Activated T-cell treated with anti-CD3 and anti-CD28 coated beads, Interleukin-2, amount 50 U/mL, for 4 hours (primary cell): ENCODE results near the gene LY6G5C. TPM values are rescaled to one million over a fixed set of nuclear protein-coding genes. Genes with fewer than 3 reads are reported as not detected.

ENCODE experiments used
- ATAC-seq, 2 donors: fragments of 200-7000 bp; cut with Tn5 transposase; one replicate each; pipeline ENCODE4 v1.10.0; 2021
- DNase-seq: peaks from one replicate; pipeline ENCODE4 v3.0.0-alpha.2; 2020
- H3K27me3 Mint-ChIP-seq: one replicate; pipeline ENCODE4 v1.8.0; 2021; ENCODE audit warnings: low read depth, mixed read lengths
- H3K36me3 Mint-ChIP-seq: one replicate; pipeline ENCODE4 v1.8.0; 2022; ENCODE audit warnings: mixed read lengths; ENCODE audit not compliant: insufficient read depth
- H3K4me1 Mint-ChIP-seq: one replicate; pipeline ENCODE4 v1.8.0; 2021; ENCODE audit warnings: low read depth, mixed read lengths
- H3K4me3 Mint-ChIP-seq: one replicate; pipeline ENCODE4 v1.8.0; 2021; ENCODE audit warnings: mild to moderate bottlenecking, moderate library complexity, mixed read lengths
- H3K9me3 Mint-ChIP-seq: one replicate; pipeline ENCODE4 v1.8.0; 2021; ENCODE audit warnings: mixed read lengths
- total RNA-seq, 3 donors: library from RNA; stranded (reverse); gene quantifications; one replicate each; pipeline ENCODE4 v1.2.1, GENCODE V29; 2021

The LY6G5C gene
- total RNA-seq, 3 donors from 2014 or later, result 2.3 to 3.8 (median 3.1) TPM

GRCh38 chr6:31707701-31708100 lies 26.8 kb upstream of the LY6G5C start:
- peaks cover 14% of the 10 kb centered on the region for H3K4me1 Mint-ChIP-seq
- DNase-seq, result no peak
- H3K4me3 Mint-ChIP-seq, result no peak overlapping the region
- H3K27me3 Mint-ChIP-seq, result no peaks in the 10 kb centered on the region
- ATAC-seq, result no peak
- no peaks in the 10 kb centered on the region for H3K9me3 Mint-ChIP-seq
- H3K36me3 Mint-ChIP-seq, result no peaks in the 10 kb centered on the region

GRCh38 chr6:31706599-31706998 lies 25.7 kb upstream of the LY6G5C start, which contains the start of gene LY6G6F:
Gene LY6G6F, plus strand, starts transcription at chr6:31706866. Its CDS starts 41 bp downstream, at chr6:31706907.
- H3K4me3 Mint-ChIP-seq, result no peak within 1 kb of the TSS

GRCh38 chr6:31705931-31706330 lies 25.1 kb upstream of the LY6G5C start:
- Mint-ChIP-seq H3K4me3 (no peak overlapping the region), H3K9me3 (no peaks in the 10 kb centered on the region), H3K27me3 (no peaks in the 10 kb centered on the region), H3K36me3 (no peaks in the 10 kb centered on the region), H3K4me1 (peaks cover 21% of the 10 kb centered on the region)
- DNase-seq, result no peak
- no peak for ATAC-seq

More at GRCh38 chr6:31706599-31706998, 25.7 kb upstream of the LY6G5C start, which contains the start of gene LY6G6F:
- ATAC-seq, result no peak
- Mint-ChIP-seq H3K4me1 (peaks cover 20% of the 10 kb centered on the region), H3K9me3 (no peaks in the 10 kb centered on the region), H3K36me3 (no peaks in the 10 kb centered on the region), H3K27me3 (no peaks in the 10 kb centered on the region)
- DNase-seq, result no peak

DNA sequence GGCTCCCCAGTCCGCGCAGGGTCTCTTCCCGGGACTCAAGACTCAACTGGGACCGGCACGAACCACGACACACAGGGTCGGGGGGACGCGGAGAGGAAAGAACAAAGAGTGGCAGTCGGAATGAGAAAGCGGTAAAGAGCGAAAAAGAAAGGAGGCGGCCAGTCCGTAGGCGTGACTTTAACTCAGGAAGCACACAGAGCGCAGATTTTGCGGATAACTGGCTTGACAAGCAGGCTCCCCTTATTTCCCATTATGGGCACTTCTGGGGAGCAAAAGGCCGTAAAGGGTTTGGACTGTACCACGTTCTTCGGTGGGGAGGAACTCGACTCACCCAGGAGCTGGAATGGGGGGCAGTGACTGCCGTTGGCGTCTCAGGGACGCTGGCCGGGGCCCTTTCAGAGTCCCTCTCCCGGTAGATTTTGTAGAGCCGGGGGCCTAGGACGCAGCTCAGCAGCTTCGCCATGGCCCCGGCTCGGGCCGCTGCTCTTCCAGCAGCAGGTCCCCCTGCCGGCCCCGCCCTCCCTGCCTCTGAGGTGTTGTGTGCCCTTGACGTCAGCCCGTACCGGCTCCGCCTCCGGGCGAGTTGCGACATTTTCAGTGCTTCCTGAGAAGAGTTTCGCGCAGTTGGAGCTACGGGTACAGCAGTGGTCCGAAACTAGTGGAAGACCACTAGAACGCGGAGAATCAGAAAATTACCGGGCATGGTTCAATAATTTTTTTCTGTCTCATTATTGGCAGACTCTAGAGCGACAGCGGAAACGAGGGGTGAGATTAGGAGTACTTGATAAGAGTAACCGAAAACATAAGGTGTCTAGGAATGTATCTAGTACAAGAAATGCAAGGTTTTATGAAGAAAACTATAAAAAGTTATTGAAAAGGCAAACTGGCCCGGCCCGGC lies 22.2 kb upstream of the LY6G5C start, which contains the start of gene ABHD16A:
ABHD16A (minus strand) TSS at position 506 of the 898 bp plus-strand sequence; CDS start at position 463, 43 bp downstream.
- no peaks in the 10 kb centered on the region for H3K9me3 Mint-ChIP-seq
- H3K4me3 Mint-ChIP-seq, result peak within 1 kb of the TSS; percentile 99
- H3K27me3 Mint-ChIP-seq, result no peaks in the 10 kb centered on the region
- peak; percentile 94 to 95 for ATAC-seq
- DNase-seq, result peak; percentile 96
- peaks cover 22% of the 10 kb centered on the region for H3K4me1 Mint-ChIP-seq
- peaks cover under 1% of the 10 kb centered on the region for H3K36me3 Mint-ChIP-seq

- Mint-ChIP-seq H3K27me3 (no peaks in the 10 kb centered on the region), H3K9me3 (no peaks in the 10 kb centered on the region), H3K4me3 (peak overlapping the region; percentile 99), H3K4me1 (peaks cover 29% of the 10 kb centered on the region), H3K36me3 (peaks cover 6% of the 10 kb centered on the region)
- DNase-seq (no peak), ATAC-seq (peak; percentile 25 to 47)
Measured at GRCh38 chr6:31702405-31702818, 21.5 kb upstream of the LY6G5C start.

DNA sequence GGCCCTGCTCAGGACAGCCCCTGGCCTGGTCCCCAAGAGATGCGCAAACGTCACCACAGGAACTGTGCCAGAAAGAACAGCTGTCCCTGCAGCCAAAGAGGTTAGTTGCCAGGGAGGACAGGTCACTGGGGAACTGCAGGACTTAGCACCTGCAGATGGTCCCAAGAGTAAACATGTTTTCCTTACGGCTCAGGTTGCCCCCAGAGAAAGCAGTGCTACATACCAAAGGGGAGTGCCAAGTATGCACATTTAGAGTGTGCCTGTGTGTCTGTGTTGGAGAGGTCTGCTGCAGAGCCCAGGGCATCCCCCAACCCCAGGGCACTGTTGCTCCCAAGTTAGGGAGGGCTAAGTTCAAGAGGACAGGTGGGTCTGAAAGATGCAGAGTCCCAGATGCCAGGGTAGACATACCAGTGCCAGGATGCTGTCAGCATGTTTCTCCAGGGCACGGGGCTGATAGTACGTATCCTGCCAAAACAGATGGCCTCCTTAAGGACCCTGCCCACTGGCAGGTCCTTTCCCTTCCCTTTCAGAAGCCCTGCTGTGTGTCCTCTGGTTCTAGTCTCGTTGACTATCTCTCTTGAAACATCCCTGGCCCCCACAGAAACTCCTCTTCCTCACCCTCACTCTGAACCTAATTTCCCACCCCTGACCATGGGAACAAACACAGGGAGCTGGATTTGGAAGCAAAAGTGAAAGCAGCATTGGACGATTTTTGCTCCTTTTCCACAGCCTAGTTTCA lies 21.0 kb upstream of the LY6G5C start:
- H3K9me3 Mint-ChIP-seq, result no peaks in the 10 kb centered on the region
- H3K36me3 Mint-ChIP-seq, result peaks cover 10% of the 10 kb centered on the region
- H3K4me3 Mint-ChIP-seq, result peak overlapping the region; percentile 99
- peaks cover 31% of the 10 kb centered on the region for H3K4me1 Mint-ChIP-seq
- H3K27me3 Mint-ChIP-seq, result no peaks in the 10 kb centered on the region
- ATAC-seq (no peak), DNase-seq (no peak)

DNA sequence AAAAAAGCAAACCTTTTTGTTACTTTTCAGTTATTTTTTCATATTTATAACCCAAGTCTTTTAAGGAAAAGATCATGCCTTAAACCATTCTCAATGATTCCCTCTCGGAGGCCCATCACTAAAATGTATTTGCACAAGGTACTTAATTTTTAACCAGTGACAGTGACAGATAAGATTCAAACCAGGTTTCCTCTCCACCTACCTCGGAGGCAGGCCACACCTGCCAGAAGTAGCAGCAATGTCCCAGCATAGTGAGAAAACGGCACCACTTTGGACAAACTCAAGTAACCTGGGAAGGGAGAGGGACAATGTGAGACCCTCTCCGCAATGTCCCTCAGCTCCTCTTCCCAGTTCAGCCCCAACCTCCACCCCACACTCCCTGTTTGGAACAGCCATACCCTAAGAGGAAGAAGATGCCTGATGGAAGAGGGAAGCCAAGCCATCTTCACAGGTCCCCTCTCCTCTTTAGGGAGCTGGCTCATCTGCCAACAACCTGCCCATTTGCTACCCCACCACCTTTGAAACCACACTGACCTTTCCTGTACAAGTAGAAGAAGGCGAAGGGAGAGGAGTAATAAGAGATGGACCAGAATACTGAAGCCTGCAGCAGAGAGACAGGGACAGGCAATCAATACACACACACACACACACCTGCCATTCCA lies 20.0 kb upstream of the LY6G5C start:
- DNase-seq, result no peak
- H3K4me1 Mint-ChIP-seq, result peaks cover 31% of the 10 kb centered on the region
- peaks cover 13% of the 10 kb centered on the region for H3K36me3 Mint-ChIP-seq
- H3K4me3 Mint-ChIP-seq, result peak overlapping the region; percentile 99
- no peak for ATAC-seq
- no peaks in the 10 kb centered on the region for H3K27me3 Mint-ChIP-seq
- no peaks in the 10 kb centered on the region for H3K9me3 Mint-ChIP-seq

DNA sequence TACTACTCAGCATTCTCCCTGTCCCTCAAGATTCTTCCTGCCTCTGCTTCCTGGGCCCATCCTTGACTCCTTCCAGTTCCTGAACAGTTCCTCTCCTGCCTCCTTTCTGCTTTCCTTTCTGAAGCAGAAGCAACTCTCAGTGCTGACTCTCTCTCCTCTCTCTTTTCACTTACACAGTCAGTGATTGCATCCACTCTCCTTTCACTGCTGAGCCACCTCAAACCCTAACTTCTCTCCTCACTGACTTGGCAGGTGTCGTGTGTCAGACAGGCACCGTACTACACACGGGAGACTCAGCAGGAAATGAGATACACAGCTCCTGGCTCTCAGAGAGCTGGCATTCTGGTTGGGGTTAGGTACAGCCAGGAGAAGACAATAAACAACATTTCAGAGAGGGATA lies 16.7 kb upstream of the LY6G5C start:
- Mint-ChIP-seq H3K27me3 (no peaks in the 10 kb centered on the region), H3K4me3 (no peak overlapping the region), H3K4me1 (peaks cover 28% of the 10 kb centered on the region), H3K36me3 (peaks cover 19% of the 10 kb centered on the region), H3K9me3 (no peaks in the 10 kb centered on the region)
- DNase-seq (no peak), ATAC-seq (peak; percentile 23 to 35)

GRCh38 chr6:31693535-31693934 lies 12.7 kb upstream of the LY6G5C start:
- Mint-ChIP-seq H3K9me3 (no peaks in the 10 kb centered on the region), H3K27me3 (no peaks in the 10 kb centered on the region), H3K36me3 (peaks cover 22% of the 10 kb centered on the region), H3K4me3 (no peak overlapping the region), H3K4me1 (peaks cover 12% of the 10 kb centered on the region)
- no peak for ATAC-seq
- no peak for DNase-seq

GRCh38 chr6:31692886-31693285 lies 12.0 kb upstream of the LY6G5C start:
- Mint-ChIP-seq H3K4me3 (no peak overlapping the region), H3K4me1 (peaks cover 10% of the 10 kb centered on the region), H3K36me3 (peaks cover 22% of the 10 kb centered on the region), H3K27me3 (no peaks in the 10 kb centered on the region), H3K9me3 (no peaks in the 10 kb centered on the region)
- ATAC-seq, result no peak
- DNase-seq, result no peak

DNA sequence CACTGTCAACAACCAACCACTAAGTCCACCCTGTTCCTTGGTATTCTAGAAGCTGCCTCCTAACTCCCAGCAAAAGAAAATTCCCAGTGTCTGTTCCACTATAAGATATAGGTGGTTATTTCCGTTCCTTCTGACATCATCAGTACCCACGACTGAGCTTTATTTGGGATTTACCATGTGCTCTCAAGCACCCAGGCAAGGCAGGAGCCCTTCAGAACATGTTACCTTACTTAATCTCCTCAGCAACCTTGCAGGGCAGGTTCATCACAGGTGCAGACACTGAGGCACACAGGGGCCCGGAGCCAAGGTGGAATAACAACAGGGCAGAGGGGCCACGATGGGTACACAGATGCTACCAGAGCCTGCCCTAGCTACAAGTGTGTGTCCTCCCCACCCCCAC lies 11.5 kb upstream of the LY6G5C start:
- ATAC-seq (no peak), DNase-seq (no peak)
- no peaks in the 10 kb centered on the region for H3K9me3 Mint-ChIP-seq
- H3K4me1 Mint-ChIP-seq, result peaks cover 4% of the 10 kb centered on the region
- no peak overlapping the region for H3K4me3 Mint-ChIP-seq
- no peaks in the 10 kb centered on the region for H3K27me3 Mint-ChIP-seq
- H3K36me3 Mint-ChIP-seq, result peaks cover 21% of the 10 kb centered on the region

DNA sequence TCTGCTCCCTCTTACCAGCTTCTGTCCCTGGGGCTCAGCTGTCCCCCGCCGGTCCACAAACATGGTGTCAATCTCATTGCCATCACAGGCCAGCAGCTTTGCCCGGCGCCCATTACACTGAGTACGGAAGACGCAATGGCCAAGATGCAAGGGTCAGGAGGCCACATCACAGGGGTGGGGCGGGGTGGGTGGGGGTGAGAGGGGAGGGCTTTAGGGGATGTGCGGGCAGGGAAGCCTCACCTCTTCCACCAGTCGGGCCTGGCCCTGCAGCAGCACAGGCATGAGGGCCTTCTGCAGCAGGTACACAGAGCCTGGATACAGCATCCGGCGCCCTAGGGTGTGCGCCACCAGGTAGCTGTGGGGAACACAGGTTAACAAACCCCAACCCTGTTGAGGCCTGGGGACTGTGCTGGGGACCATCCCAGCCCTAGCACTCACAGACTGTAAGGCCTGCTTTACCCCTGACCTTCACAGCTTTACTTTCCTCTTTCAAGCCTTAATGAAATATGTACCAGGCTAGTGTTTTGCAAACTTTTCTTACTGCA lies 10.8 kb upstream of the LY6G5C start:
- Mint-ChIP-seq H3K36me3 (peaks cover 17% of the 10 kb centered on the region), H3K4me3 (no peak overlapping the region), H3K4me1 (peaks cover 3% of the 10 kb centered on the region), H3K27me3 (no peaks in the 10 kb centered on the region), H3K9me3 (no peaks in the 10 kb centered on the region)
- DNase-seq, result no peak
- no peak for ATAC-seq

GRCh38 chr6:31691078-31691463 lies 10.2 kb upstream of the LY6G5C start:
- peaks cover 3% of the 10 kb centered on the region for H3K4me1 Mint-ChIP-seq
- ATAC-seq (no peak), DNase-seq (no peak)
- no peak overlapping the region for H3K4me3 Mint-ChIP-seq
- H3K27me3 Mint-ChIP-seq, result no peaks in the 10 kb centered on the region
- H3K9me3 Mint-ChIP-seq, result no peaks in the 10 kb centered on the region
- H3K36me3 Mint-ChIP-seq, result peaks cover 19% of the 10 kb centered on the region
